H1 (cell line): ENCODE results near the gene TRMT10C. TPM values are rescaled to one million over a fixed set of nuclear protein-coding genes. Genes with fewer than 3 reads are reported as not detected.

Source experiments
- CTCF ChIA-PET: fragments of 300-600 bp; sonication (Branson Sonifier 250); formaldehyde crosslinking; loops from one replicate; lab custom pipeline; 2021; ENCODE audit not compliant: partially characterized antibody; lab: Charles Lee
- POLR2A ChIA-PET: fragments of 300-600 bp; sonication (Branson Sonifier 250); formaldehyde crosslinking; loops from one replicate; lab custom pipeline; 2021; ENCODE audit warnings: inconsistent platforms; ENCODE audit not compliant: partially characterized antibody; lab: Charles Lee
- DNase-seq, 2 experiments: peaks; one replicate each; pipeline versions ENCODE4 v3.0.0 to v3.0.0-alpha.2; 2010 to 2022; ENCODE audit warnings: low spot score in 2 of 2, low read depth in 1 of 2, mixed read lengths in 1 of 2
- FAIRE-seq: peaks from 2 replicates; lab custom pipeline; 2011; peaks lifted over from hg19 to GRCh38; lab: Jason Lieb, UNC
- H2AFZ ChIP-seq: 2 replicates; pipeline ENCODE4 v1.8.1; 2012; ENCODE audit warnings: low read length, inconsistent platforms
- H2AK5ac ChIP-seq: 2 replicates; pipeline ENCODE4 v1.6.1; 2013; ENCODE audit warnings: low read depth, low read length
- H2BK120ac ChIP-seq: replicated peaks from 2 replicates; pipeline ENCODE3; 2013; ENCODE audit warnings: low read depth, low read length, inconsistent platforms
- H2BK12ac ChIP-seq: 2 replicates; pipeline ENCODE4 v1.6.1; 2013; ENCODE audit warnings: low read depth, low read length
- H2BK15ac ChIP-seq: 2 replicates; pipeline ENCODE4 v1.6.1; 2013; ENCODE audit warnings: low read length
- H2BK20ac ChIP-seq: 2 replicates; pipeline ENCODE4 v1.6.1; 2013; ENCODE audit warnings: low read length
- H2BK5ac ChIP-seq: 2 replicates; pipeline ENCODE4 v1.6.1; 2013; ENCODE audit warnings: low read depth, low read length
- H3K14ac ChIP-seq: 2 replicates; pipeline ENCODE4 v1.6.1; 2013; ENCODE audit warnings: inconsistent platforms; ENCODE audit not compliant: insufficient read length
- H3K18ac ChIP-seq: 2 replicates; pipeline ENCODE4 v1.6.1; 2013; ENCODE audit warnings: low read length; ENCODE audit errors: extremely low read depth
- H3K23ac ChIP-seq: 2 replicates; pipeline ENCODE4 v1.6.1; 2013; ENCODE audit warnings: inconsistent platforms; ENCODE audit not compliant: insufficient read length
- H3K23me2 ChIP-seq: 2 replicates; pipeline ENCODE4 v1.6.1; 2013; ENCODE audit warnings: low read depth, low read length
- H3K27ac ChIP-seq: 2 replicates; pipeline ENCODE4 v1.6.1; 2011; ENCODE audit warnings: low read depth, low read length, inconsistent platforms
- H3K27me3 ChIP-seq, 4 experiments: replicated peaks in 1 of 4; 1 replicate in 1 of 4; 2 replicates in 3 of 4; pipeline versions ENCODE4 v1.6.1 to v1.8.1; 2011 to 2013; ENCODE audit warnings: low read length in 3 of 4, mild to moderate bottlenecking in 3 of 4, inconsistent platforms in 2 of 4, mixed read lengths in 2 of 4, moderate library complexity in 1 of 4; ENCODE audit not compliant: control insufficient read depth in 3 of 4, insufficient read depth in 3 of 4; ENCODE audit errors: extremely low read depth in 1 of 4
- H3K36me3 ChIP-seq, 4 experiments: 2 replicates each; pipeline versions ENCODE4 v1.6.1 to v1.8.1; 2011 to 2013; ENCODE audit warnings: mild to moderate bottlenecking in 4 of 4, low read length in 3 of 4, moderate library complexity in 2 of 4, control low read depth in 1 of 4, inconsistent platforms in 1 of 4; ENCODE audit not compliant: insufficient read depth in 4 of 4, control insufficient read depth in 2 of 4
- H3K4ac ChIP-seq: replicated peaks from 2 replicates; pipeline ENCODE3; 2013; ENCODE audit warnings: low read length, low read depth, mixed read lengths, inconsistent platforms; ENCODE audit not compliant: insufficient read length
- H3K4me1 ChIP-seq, 4 experiments: replicated peaks in 1 of 4; 1 replicate in 1 of 4; 2 replicates in 3 of 4; pipeline versions ENCODE4 v1.6.1 to v1.8.1; 2011 to 2013; ENCODE audit warnings: low read length in 3 of 4, inconsistent platforms in 2 of 4, mixed read lengths in 1 of 4; ENCODE audit not compliant: insufficient read depth in 4 of 4, control insufficient read depth in 3 of 4
- H3K4me2 ChIP-seq, 2 experiments: 2 replicates each; pipeline versions ENCODE4 v1.6.1 to v1.8.1; 2011 to 2013; ENCODE audit warnings: low read depth in 2 of 2, low read length in 2 of 2, control low read depth in 1 of 2, inconsistent platforms in 1 of 2, mild to moderate bottlenecking in 1 of 2; ENCODE audit not compliant: insufficient read depth in 1 of 2
- H3K4me3 ChIP-seq, 4 experiments: fragments of 200-600, 300-600 bp in 1 of 4; sonication (generic), shearing (Covaris generic), sonication (Bioruptor Twin) in 1 of 4; 2 replicates each; pipeline versions ENCODE4 v1.5.1 to v1.8.1; 2011 to 2016; ENCODE audit warnings: low read length in 4 of 4, low read depth in 3 of 4, control low read depth in 2 of 4, inconsistent platforms in 2 of 4, mild to moderate bottlenecking in 2 of 4, mixed read lengths in 1 of 4, moderate library complexity in 1 of 4; ENCODE audit not compliant: insufficient read depth in 2 of 4; ENCODE audit errors: extremely low read depth in 1 of 4
- H3K56ac ChIP-seq: replicated peaks from 2 replicates; pipeline ENCODE3; 2013; ENCODE audit warnings: low read depth, mild to moderate bottlenecking, mixed read lengths, low read length, inconsistent platforms; ENCODE audit not compliant: insufficient read length
- H3K79me1 ChIP-seq: 2 replicates; pipeline ENCODE4 v1.6.1; 2013; ENCODE audit warnings: low read depth, low read length, control low read depth
- H3K79me2 ChIP-seq, 2 experiments: 2 replicates each; pipeline versions ENCODE4 v1.6.1 to v1.8.1; 2012 to 2013; ENCODE audit warnings: low read length in 2 of 2, mild to moderate bottlenecking in 2 of 2, inconsistent platforms in 1 of 2; ENCODE audit not compliant: insufficient read depth in 2 of 2, control insufficient read depth in 1 of 2
- H3K9ac ChIP-seq, 4 experiments: replicated peaks in 1 of 4; 1 replicate in 1 of 4; 2 replicates in 3 of 4; pipeline versions ENCODE4 v1.6.1 to v1.8.1; 2011 to 2013; ENCODE audit warnings: low read depth in 3 of 4, low read length in 3 of 4, control low read depth in 2 of 4, mild to moderate bottlenecking in 2 of 4, moderate library complexity in 2 of 4, inconsistent platforms in 1 of 4; ENCODE audit errors: extremely low read depth in 1 of 4
- H3K9me3 ChIP-seq, 2 experiments: 2 replicates each; pipeline versions ENCODE4 v1.6.1 to v1.8.1; 2012 to 2013; ENCODE audit warnings: mild to moderate bottlenecking in 2 of 2, moderate library complexity in 2 of 2, control low read depth in 1 of 2, inconsistent platforms in 1 of 2, low read depth in 1 of 2, low read length in 1 of 2, mixed read lengths in 1 of 2; ENCODE audit not compliant: insufficient read depth in 2 of 2
- H4K20me1 ChIP-seq, 2 experiments: replicated peaks in 1 of 2; 2 replicates each; pipeline versions ENCODE3 to v1.8.1; 2011 to 2013; ENCODE audit warnings: inconsistent platforms in 2 of 2, low read length in 2 of 2, mild to moderate bottlenecking in 1 of 2; ENCODE audit not compliant: insufficient read depth in 2 of 2, control insufficient read depth in 1 of 2
- H4K5ac ChIP-seq: 2 replicates; pipeline ENCODE4 v1.6.1; 2013; ENCODE audit warnings: low read length, low read depth, mixed read lengths, inconsistent platforms; ENCODE audit not compliant: insufficient read length
- H4K8ac ChIP-seq: 2 replicates; pipeline ENCODE4 v1.8.0; 2013; ENCODE audit warnings: mild to moderate bottlenecking, moderate library complexity, low read length, inconsistent platforms; ENCODE audit not compliant: insufficient read depth; ENCODE audit errors: extremely low read depth
- H4K91ac ChIP-seq: replicated peaks from 2 replicates; pipeline ENCODE3; 2013; ENCODE audit warnings: low read length, mixed read lengths, inconsistent platforms; ENCODE audit not compliant: insufficient read length
- ASH2L ChIP-seq: fragments of 200-600, 300-600 bp; sonication (generic); IDR thresholded peaks from one replicate; pipeline ENCODE4 v1.7.1; 2017; ENCODE audit warnings: low read length
- BCL11A ChIP-seq, 2 experiments: IDR thresholded peaks; one replicate each; pipeline ENCODE4 v1.6.1; 2011; ENCODE audit warnings: low read depth in 2 of 2, low read length in 2 of 2, mild to moderate bottlenecking in 2 of 2
- CBX8 ChIP-seq: fragments of 300-800, 300-1000 bp; sonication (generic); IDR thresholded peaks from 2 replicates; pipeline ENCODE4 v1.7.1; 2016; ENCODE audit warnings: low read depth, low read length, borderline replicate concordance
- CHD2 ChIP-seq: IDR thresholded peaks from 2 replicates; pipeline ENCODE4 v1.6.1; 2012; ENCODE audit warnings: low read length, improper control_type of control experiment
- EGR1 ChIP-seq: IDR thresholded peaks from 2 replicates; pipeline ENCODE4 v1.6.1; 2011; ENCODE audit warnings: low read depth, low read length, borderline replicate concordance
- EP300 ChIP-seq, 2 experiments: IDR thresholded peaks; 1 replicate in 1 of 2; 2 replicates in 1 of 2; pipeline ENCODE4 v1.6.1; 2011 to 2012; ENCODE audit warnings: low read depth in 2 of 2, low read length in 2 of 2, mild to moderate bottlenecking in 2 of 2, borderline replicate concordance in 1 of 2, inconsistent platforms in 1 of 2, moderate library complexity in 1 of 2
- KDM4A ChIP-seq: IDR thresholded peaks from one replicate; pipeline ENCODE4 v1.7.1; 2012; ENCODE audit warnings: low read depth, mild to moderate bottlenecking, moderate library complexity, low read length, inconsistent platforms; ENCODE audit not compliant: severe bottlenecking
- POU5F1 ChIP-seq: IDR thresholded peaks from 2 replicates; pipeline ENCODE4 v1.6.1; 2011; ENCODE audit warnings: low read depth, mild to moderate bottlenecking, low read length, moderate library complexity
- RFX5 ChIP-seq: IDR thresholded peaks from 2 replicates; pipeline ENCODE4 v1.6.1; 2011; ENCODE audit warnings: low read depth, low read length, improper control_type of control experiment, borderline replicate concordance
- RXRA ChIP-seq: IDR thresholded peaks from 2 replicates; pipeline ENCODE4 v1.6.1; 2011; ENCODE audit warnings: low read depth, mild to moderate bottlenecking, low read length, moderate library complexity; ENCODE audit not compliant: insufficient read depth
- ZNF274 ChIP-seq: IDR thresholded peaks from 2 replicates; pipeline ENCODE4 v1.7.0; 2012; ENCODE audit warnings: low read length, borderline replicate concordance; ENCODE audit errors: extremely low read depth
- WGBS, 2 experiments: shearing (Covaris generic) in 1 of 2; methylation state at CpG; one replicate each; pipeline versions ENCODE4 v1.1.6 to v1.1.7; 2013 to 2015; ENCODE audit warnings: low lambda C conversion rate in 2 of 2, mixed read lengths in 2 of 2, inconsistent platforms in 1 of 2, low coverage in 1 of 2, missing lambda C conversion rate in 1 of 2; ENCODE audit not compliant: insufficient replicate concordance in 2 of 2, insufficient coverage in 1 of 2, insufficient read length in 1 of 2; ENCODE audit errors: extremely low coverage in 1 of 2, missing lambda C conversion rate in 1 of 2; 5-methylcytosine and 5-hydroxymethylcytosine counted together
- polyA plus RNA-seq, 7 experiments: library from polyadenylated mRNA; depleted of rRNA in 3 of 7; stranded (reverse) in 5 of 7; unstranded in 2 of 7; fragments of >200 nt in 5 of 7; fragments of 200-250 nt in 2 of 7; gene quantifications; 1 replicate in 5 of 7; 2 replicates in 1 of 7; 4 replicates in 1 of 7; pipeline versions ENCODE4 v1.2.1 to v1.2.3, GENCODE V29; 2011 to 2013; ENCODE audit warnings: missing spikeins in 2 of 7, mixed read lengths in 2 of 7
- total RNA-seq: library from RNA; stranded (reverse); fragmentation: NEBNext Ultra II Directional; extraction: Animal tissue kit (Norgen Biotek cat#: 25700); gene quantifications from 2 replicates; pipeline ENCODE4 v1.2.1, GENCODE V29; 2021

The TRMT10C gene
- total and polyA plus RNA-seq, 2 of the 8 experiments (the other 6 are each of a cell fraction or from before 2014, with no cell fraction given): 27.4 to 55.9 TPM

DNA sequence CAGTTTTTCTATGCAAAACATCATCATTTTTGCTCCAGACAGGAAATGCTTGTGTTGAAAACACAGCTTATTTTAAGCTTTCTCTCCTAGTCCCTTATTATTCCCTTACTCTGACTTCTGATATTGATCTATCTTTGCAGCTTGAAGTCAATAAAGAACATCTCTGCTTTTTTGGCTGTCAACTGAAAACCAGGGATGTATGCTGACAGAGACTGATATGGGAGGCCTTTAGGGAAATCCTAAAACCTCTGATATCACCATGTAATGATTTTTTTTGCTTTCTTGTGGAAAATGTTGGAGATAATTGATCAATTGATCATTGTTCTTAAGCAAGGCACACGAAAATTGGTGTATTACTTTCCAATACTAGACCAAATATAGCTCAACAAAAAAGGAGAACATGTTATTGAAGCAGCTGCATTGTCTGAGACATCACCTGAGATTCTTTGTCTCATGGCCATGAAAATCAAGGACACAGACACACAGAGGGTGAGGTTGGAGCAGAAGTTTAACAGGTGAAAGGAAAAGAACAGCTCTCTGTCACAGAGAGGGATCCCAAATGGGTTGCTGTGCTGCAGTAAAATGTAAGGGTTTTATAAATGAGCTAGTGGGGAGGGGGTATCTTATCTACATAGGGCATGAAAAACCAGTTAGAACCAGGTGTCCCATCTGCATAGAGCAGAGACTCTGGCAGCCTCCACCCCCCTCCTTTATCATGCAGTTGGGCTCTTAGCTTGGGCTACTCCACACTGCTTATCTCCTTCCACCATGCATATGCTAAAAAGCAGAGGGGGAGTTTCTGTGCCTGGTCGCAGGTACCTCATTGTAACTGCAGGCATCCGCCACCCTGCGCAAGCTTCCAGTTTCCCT, 31.6 kb upstream of the TRMT10C start:
- Histone ChIP-seq H2AFZ (no peak overlapping the region), H4K8ac (no peak overlapping the region), H3K9ac (peak overlapping the region in 3 of 4 experiments; percentile 24 to 47 (median 43); a peak in 4 of 7 replicates), H3K27me3 (no peaks in the 10 kb centered on the region), H2AK5ac (no peak overlapping the region), H2BK120ac (peak overlapping the region; percentile 48), H3K4me1 (peaks cover 6 to 21% (median 14%) of the 10 kb centered on the region in 4 experiments; a peak in 6 of 7 replicates), H3K79me1 (no peaks in the 10 kb centered on the region), H3K4me2 (peak overlapping the region; percentile 26 to 54; a peak in 3 of 4 replicates), H3K14ac (no peak overlapping the region), H3K27ac (peak overlapping the region; percentile 65; the same call in 1 of the 2 replicates), H3K56ac (no peak overlapping the region), H4K91ac (no peak overlapping the region), H3K4me3 (peak overlapping the region in 1 of 4 experiments; percentile 39; a peak in 1 of 8 replicates), H4K5ac (peak overlapping the region; percentile 20), H3K23me2 (no peaks in the 10 kb centered on the region), H2BK15ac (no peak overlapping the region), H3K79me2 (no peaks in the 10 kb centered on the region), H2BK20ac (no peak overlapping the region), H3K18ac (no peak overlapping the region), H3K9me3 (peaks cover 10 to 13% of the 10 kb centered on the region in 2 experiments), H4K20me1 (no peaks in the 10 kb centered on the region), H2BK12ac (no peak overlapping the region), H3K36me3 (0 out of 8 replicates have a peak, but pooled peaks cover 0 to 2% (median 0%) of the 10 kb centered on the region in 4 experiments), H3K23ac (no peak overlapping the region), H2BK5ac (no peak overlapping the region; the same call in 1 of the 2 replicates), H3K4ac (no peak overlapping the region)
- 3% methylated on average over 4 of the region's 4 CpGs; no CpG with 5 or more reads in 1 of the 2 experiments for WGBS, 2 experiments
- CTCF ChIA-PET: interaction anchor here (1.3 kb wide), 1 partner anchor 15 kb away, joined by 4 read pairs; no protein-coding TSS in a partner anchor
- FAIRE-seq (peak; percentile 100), DNase-seq (peak; percentile 51 to 57)
- POLR2A ChIA-PET: interaction anchor here (0.9 to 1.9 kb wide), 11 partner anchors 9 to 194 kb away, joined by 3 to 14 read pairs (median 4); partner anchors contain the start of genes CEP97, PCNP, SENP7 and TRMT10C
- TF ChIP-seq CBX8: no peak
- no peak for TF ChIP-seq RFX5
- no peak for TF ChIP-seq EGR1
- TF ChIP-seq EP300 (IDR thresholded peaks at IDR 0.05; ENCODE audit: borderline replicate concordance in 1 of 2, low read depth in 2 of 2, low read length in 2 of 2): peak in 1 of 2 experiments; percentile 50; a peak in 1 of 3 replicates
- no peak for TF ChIP-seq RXRA
- TF ChIP-seq KDM4A: no peak
- TF ChIP-seq ZNF274: no peak
- no peak for TF ChIP-seq BCL11A (IDR thresholded peaks at IDR 0.05; ENCODE audit: low read depth in 2 of 2, low read length in 2 of 2)
- peak; percentile 66 for TF ChIP-seq ASH2L
- peak; percentile 90 for TF ChIP-seq POU5F1
- TF ChIP-seq CHD2: no peak; the same call in 1 of the 2 replicates
